GM19467 (cell line): ENCODE results near the gene KCNK15.
"Not testable (repeated sequence)": the region's sequence is repeated elsewhere in the genome, so short reads cannot be mapped to it uniquely, and the experiment has no call there.

Source experiments
- ATAC-seq: cut with Tn5 transposase; IDR thresholded peaks from one replicate; pipeline ENCODE4 v1.9.1; 2021; ENCODE audit warnings: mild to moderate bottlenecking, moderate library complexity; ENCODE audit not compliant: unreplicated experiment

The KCNK15 gene

DNA sequence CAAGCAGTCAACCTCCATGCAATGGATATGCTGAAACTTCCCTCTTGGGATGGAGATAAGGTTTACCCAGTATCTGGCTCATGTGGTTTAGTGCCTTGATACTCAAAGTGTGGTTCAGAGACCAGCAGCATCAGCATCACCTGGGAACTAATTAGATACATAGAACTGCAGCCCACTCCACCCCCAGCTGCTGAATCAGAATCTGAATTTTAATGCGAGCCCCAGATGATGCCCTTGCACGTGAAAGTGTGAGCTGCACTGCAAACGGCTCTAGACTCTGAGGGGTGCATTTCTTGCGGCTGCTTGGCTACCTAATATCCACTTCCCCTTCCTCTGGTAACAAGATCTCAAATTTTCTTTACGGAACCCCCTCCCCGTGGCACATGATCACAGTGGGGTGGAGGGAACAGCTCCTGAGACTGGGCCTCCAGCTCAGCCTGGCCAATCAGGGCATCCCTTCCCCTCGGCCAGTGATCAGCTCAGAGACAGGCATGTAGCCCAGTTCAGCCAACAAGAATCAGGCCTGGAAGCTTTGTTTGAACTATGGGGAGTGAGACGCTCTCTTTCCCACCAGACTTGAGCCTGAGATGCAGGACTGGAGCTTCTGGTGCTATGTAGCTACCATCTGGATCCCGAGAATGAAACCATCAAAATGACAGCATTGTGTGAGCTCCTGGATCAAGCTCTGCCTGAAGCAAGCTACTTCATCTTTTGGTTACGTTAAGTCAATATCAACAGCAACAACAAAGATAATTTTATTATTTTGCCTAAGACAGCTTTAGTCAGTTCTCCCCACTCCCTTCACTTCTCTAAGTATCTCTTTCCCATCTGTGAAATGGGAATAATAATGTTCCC lies 12.8 kb downstream of the KCNK15 start:
- no peak for ATAC-seq

- no peak for ATAC-seq
These were observed 13.9 kb downstream of the KCNK15 start for GRCh38 chr20:44759595-44759994.

DNA sequence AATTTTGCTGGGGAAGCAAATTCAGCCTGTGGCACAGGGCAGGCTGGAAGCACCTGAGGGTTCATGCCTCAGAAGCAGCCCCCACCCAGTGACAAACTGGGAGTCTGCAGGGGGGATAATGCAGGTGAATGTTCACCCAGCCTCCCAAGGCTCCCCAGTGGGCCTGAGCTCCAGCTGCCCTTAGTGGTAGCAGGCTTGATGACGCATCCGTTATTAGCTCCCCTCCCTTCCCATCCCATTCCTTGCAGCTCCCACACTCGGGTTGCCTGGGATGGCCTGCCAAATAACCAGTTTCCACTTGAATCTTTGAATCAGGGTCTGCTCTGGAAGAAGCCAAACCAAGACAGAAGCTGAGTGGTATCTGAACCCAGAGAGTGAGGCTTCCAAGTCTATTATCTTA lies 15.8 kb downstream of the KCNK15 start:
- ATAC-seq: no peak

DNA sequence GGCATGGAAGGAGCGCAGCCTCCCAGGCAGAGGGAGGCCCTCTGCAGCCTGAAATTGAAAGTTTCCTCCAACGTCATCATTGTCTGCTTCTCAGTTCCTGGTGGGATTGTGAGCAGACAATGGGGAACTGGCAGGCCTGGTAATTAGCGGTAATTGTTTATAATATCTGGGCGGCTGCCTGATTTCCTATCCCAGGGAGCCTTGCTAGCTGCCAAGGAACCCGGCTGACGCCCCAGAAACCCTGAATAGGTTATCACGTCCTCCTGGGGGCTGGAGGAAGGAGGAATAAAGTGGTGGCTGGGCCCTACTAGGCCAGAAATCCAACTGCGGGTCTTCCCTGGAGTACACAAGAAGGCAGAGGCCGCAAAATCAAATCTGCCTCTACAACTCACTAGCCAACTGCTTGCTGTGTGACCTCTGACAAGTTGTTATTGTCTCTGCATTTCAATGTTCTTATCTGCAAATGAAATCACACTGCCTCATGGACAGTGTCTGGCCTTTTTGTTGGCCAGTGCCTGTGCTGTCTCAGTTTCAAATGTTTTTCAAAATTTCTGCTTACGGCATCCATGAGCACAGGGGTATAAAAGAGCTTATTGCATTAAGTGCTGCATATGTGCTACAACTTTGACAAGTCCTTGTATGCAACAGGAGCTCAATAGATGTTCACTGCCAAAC lies 16.9 kb downstream of the KCNK15 start:
- ATAC-seq: no peak

DNA sequence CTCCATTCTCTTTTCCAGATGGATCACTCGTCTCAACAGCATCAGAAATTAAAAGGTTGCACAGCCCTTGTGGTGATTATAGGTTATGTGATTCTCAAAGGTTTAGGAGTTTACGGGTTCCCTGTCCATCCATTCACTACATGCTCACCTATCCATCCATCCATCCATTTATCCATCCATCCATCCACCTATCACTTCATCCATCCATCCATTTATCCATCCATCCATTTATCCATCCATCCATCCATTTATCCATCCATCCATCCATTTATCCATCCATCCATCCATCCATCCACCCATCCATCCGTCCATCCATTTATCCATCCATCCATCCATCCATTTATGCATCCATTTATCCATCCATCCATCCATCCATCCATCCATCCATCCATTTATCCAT lies 18.1 kb downstream of the KCNK15 start:
- not testable (repeated sequence) for ATAC-seq

GRCh38 chr20:44765091-44765490 lies 19.4 kb downstream of the KCNK15 start:
- ATAC-seq: no peak

GRCh38 chr20:44765701-44766347 lies 20.2 kb downstream of the KCNK15 start:
- ATAC-seq: no peak

- no peak for ATAC-seq
These were observed 22.6 kb downstream of the KCNK15 start for GRCh38 chr20:44768256-44768655.

GRCh38 chr20:44768854-44769480 lies 23.3 kb downstream of the KCNK15 start:
- ATAC-seq: no peak

- ATAC-seq: no peak
These were observed 23.8 kb downstream of the KCNK15 start for GRCh38 chr20:44769481-44769863.

DNA sequence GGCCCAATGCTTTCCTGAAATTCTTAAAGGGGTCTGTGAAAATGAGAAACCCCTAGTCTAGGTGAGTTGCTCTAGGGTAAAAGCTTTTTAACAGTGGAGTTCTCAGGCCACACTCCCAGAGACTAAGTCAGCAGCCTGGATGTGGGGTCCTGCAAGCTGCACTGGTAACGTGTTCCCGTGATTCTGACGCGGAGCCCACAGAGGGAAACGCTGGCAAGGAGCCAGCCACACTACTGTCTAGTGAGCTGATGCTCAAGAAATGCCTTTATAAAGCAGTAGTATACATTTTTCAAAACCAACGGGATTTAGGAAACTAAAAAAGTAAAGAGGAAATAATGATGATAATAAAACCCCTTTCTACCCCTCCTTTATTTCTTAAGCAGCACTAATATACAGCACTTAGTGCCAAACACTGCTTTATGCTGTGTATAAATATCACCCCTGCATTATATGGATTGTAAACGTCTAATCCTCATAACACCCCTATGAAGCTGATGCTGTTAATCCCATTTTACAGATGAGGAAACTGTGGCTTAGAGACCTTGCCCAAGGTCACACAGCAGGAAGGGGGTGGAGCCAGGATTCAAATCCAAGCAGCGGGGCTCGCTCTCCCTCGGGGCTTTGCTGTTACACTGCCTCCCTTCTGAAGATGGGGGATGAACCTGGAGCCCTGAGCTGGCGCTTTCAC lies 25.0 kb downstream of the KCNK15 start:
- ATAC-seq: no peak

DNA sequence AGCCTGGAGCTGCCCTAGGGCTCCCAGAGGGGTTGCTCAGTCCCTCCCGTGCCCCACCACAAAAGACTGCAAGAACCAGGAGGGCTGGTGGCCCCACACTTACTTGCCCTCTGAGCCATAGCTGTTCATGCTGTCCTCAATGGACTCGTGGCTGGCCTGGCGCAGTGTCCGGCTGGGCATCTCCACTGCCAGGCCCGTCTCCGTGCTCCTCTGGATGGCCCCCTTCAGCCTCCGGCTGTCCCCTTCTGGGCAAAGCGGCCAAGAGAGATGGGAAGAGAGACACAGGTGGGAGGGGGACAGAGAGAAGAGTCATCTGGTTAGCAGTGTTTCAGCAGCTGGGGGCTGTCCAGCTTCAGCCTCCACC lies 25.5 kb downstream of the KCNK15 start:
- no peak for ATAC-seq

DNA sequence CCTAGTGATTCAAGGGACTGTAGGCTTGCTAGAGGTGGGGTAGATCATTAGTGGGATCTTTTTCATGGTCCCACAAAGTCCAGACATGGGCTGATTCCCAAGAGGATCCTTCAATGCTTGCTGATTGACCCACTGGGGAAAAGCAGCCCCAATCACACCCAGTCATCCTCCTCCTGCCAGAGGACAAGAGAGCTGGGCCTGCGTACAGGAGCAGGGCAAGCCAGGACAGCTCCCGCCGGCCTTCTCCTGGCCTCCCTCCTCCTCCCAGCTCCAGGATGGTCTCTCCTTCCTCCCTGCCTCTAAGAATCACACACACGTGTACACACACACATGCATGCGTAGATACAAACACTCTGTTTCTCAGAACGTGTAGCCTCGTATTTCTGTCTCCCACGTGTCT lies 27.0 kb downstream of the KCNK15 start:
- no peak for ATAC-seq

DNA sequence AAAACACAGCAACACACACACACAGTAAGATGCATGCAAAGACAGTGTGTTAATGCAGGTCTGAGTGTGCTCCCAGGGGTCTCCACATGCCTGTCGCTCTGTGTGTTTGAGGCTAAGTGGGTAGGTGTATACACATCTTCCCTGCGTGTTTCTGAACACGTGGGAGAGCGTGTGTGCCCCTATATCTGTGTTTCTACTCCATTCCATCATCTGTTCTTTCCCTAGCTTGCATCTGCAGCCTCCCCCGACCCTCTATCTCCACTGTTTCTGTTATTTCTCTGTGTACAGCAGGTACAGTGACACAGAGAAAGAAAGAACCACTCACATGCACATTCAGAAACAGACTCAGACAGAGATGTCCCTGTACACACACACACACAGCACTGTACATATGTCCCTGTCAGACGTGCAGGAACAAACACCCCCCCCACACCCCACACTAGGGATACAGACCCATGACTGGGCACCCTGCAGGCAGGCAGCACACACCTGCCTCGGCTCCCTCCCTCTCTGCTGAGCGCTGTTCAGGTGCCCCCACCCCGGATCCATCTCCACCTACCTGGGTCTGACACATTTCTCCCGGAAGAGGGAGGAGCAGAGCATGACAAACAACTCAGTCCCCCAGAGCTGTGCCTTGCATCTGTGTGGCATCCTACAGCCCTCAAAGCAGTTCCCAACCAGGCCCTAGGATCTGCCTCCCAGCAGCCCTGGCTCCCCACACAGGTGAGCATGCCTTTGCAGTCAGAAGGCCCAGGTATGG lies 27.6 kb downstream of the KCNK15 start:
- no peak for ATAC-seq

- ATAC-seq: no peak
These were observed 31.3 kb downstream of the KCNK15 start for GRCh38 chr20:44776980-44777379.

GRCh38 chr20:44780226-44780625 lies 34.6 kb downstream of the KCNK15 start:
- ATAC-seq: no peak

- ATAC-seq: no peak
These were observed 35.5 kb downstream of the KCNK15 start for GRCh38 chr20:44781118-44781517.

GRCh38 chr20:44781791-44782190 lies 36.1 kb downstream of the KCNK15 start:
- ATAC-seq: no peak

- no peak for ATAC-seq
These were observed 39.0 kb downstream of the KCNK15 start for GRCh38 chr20:44784688-44785087.

GRCh38 chr20:44785768-44786167 lies 40.1 kb downstream of the KCNK15 start:
- ATAC-seq: no peak
